Fibroblast of lung (primary cell): ENCODE measurements around the gene PHC2.

Source experiments
- CTCF ChIP-seq, 2 donors: IDR thresholded peaks in 1 of 2; conservative IDR thresholded peaks in 1 of 2; 1 replicate in 1 of 2; 2 replicates in 1 of 2; pipeline ENCODE4 v1.5.1; 2011 to 2012; ENCODE audit warnings: low read length in 2 of 2, control low read depth in 1 of 2, inconsistent platforms in 1 of 2, low read depth in 1 of 2, mild to moderate bottlenecking in 1 of 2
- EZH2 ChIP-seq: IDR thresholded peaks from 2 replicates; pipeline ENCODE4 v1.5.1; 2012; ENCODE audit warnings: low read length, control low read depth, mild to moderate bottlenecking; ENCODE audit errors: missing control alignments

GRCh38 chr1:33317946-33318345 lies 112.9 kb downstream of the PHC2 start:
- no peak for TF ChIP-seq CTCF (conservative IDR thresholded peaks at IDR 0.05 in 1 of 2, IDR thresholded peaks at IDR 0.05 in 1 of 2; ENCODE audit: low read depth in 1 of 2, low read length in 2 of 2)
- no peak for TF ChIP-seq EZH2
